HG02973 (cell line): ENCODE measurements around the gene SSH3.
"Not testable (repeated sequence)": the region's sequence is repeated elsewhere in the genome, so short reads cannot be mapped to it uniquely, and the experiment has no call there.

Experiments
- ATAC-seq: cut with Tn5 transposase; IDR thresholded peaks from one replicate; pipeline ENCODE4 v1.9.1; 2021; ENCODE audit warnings: moderate library complexity; ENCODE audit not compliant: unreplicated experiment

SSH3 gene

DNA sequence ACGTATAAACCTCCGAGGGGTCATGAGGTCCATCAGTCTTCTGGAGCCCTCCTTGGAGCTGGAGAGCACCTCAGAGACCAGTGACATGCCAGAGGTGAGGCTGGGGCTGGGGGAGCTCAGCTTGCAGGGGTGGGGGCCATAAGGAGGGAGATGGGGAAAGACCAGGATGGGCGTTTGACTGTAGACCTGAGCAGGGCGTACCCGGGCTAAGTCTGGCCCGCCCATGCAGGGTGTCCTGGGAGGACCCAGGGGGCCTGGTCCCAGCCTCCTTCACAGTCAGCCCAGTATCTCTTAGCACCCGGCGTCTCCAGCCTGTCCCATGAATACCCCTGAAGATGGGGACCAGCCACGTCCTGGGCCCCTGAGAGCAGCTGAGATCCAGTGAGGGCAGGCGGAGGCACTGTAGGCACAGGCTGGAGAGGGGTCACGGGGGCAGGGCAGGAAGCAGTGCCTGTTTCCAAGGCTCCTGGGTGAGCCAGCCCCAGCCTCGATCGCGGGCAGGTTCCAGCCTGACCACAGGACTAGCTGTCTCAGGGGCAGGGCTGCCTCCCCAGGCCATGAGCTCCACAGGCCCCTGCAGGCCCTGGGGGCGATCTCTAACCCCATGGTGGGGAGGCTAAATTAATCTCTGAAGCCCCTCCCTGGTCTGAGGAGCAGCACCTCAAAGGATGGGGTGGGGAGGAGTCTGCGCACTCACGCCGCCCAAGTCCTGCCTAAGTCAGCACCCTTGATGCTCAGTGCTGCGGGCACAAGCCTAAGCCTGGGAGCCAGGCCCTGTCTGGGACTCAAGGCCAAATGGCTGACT, 7.1 kb downstream of the SSH3 start:
- ATAC-seq: no peak

DNA sequence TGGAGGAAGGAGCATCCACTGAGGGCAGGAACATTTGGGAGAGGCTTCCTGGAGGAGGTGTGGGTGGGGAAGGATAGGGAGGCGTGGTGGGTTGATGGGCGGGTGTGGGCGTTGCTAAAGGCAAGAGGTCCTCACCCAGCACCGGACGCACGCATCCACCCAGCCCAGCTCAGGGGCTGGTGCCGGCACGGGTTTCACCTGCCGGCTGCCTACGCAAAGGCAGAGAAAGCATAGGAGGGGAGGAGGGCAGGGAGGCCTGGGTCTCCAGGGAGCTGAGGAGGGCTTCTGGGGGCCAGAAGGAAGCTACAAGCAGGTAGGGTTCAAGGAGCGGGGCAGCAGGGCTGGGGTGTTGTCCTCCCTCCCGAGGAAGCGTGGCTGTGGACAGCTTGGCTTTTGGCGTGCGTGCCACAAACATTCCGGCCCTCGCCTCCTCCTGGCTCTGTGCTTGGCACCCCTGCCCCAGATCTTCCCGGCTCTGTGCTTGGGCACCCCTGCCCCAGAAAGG, 7.8 kb downstream of the SSH3 start:
- no peak for ATAC-seq

DNA sequence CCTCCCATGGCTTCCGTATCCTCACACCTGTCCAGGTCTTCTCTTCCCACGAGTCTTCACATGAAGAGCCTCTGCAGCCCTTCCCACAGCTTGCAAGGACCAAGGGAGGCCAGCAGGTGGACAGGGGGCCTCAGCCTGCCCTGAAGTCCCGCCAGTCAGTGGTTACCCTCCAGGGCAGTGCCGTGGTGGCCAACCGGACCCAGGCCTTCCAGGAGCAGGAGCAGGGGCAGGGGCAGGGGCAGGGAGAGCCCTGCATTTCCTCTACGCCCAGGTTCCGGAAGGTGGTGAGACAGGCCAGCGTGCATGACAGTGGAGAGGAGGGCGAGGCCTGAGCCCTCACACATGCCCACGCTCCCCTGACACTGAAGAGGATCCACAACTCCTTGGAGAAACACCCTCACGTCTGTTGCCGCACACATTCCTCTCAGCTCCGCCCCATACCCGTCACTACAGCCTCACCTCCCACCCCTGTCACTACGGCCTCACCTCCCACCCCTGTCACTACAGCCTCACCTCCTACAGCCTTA, 8.3 kb downstream of the SSH3 start:
- ATAC-seq: no peak

DNA sequence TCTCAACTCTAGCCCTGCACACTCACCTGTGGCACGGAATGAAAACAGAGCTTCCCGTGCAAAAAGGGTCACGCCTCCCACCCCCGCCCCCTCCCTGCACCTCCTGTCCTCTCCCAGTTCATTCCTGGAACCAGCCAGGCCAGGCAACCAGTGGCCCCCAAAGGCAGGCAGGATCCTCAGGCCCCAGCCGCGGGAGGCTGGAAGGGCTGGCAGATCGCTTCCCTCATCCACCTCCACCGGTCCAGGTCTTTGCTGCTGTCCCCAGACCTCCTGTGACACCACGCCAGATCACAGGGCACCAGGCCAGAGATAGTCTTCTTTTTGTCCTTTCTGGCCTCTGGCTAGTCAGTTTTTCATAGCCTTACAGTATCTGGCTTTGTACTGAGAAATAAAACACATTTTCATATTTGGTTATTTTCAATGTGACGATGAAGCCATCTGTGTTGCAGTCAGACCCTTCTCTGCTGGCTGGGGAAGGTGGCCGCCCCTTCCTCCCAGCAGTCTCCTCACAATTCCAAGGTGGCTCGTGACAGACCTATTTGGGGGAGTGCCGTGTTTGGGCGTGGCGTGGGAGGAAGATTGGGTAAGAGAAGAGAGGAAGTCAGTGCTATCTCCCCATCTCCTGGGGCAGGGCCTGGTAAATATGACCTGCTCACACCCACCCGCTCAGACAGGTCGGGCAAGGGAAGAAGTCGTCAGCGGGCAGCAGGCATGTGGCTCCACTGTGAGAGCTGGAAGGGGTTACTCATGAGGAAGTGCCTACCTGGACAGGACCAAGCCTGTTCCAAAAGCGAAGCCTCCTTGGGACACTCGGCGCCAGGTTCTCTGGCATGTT, 9.1 kb downstream of the SSH3 start:
- ATAC-seq: no peak

DNA sequence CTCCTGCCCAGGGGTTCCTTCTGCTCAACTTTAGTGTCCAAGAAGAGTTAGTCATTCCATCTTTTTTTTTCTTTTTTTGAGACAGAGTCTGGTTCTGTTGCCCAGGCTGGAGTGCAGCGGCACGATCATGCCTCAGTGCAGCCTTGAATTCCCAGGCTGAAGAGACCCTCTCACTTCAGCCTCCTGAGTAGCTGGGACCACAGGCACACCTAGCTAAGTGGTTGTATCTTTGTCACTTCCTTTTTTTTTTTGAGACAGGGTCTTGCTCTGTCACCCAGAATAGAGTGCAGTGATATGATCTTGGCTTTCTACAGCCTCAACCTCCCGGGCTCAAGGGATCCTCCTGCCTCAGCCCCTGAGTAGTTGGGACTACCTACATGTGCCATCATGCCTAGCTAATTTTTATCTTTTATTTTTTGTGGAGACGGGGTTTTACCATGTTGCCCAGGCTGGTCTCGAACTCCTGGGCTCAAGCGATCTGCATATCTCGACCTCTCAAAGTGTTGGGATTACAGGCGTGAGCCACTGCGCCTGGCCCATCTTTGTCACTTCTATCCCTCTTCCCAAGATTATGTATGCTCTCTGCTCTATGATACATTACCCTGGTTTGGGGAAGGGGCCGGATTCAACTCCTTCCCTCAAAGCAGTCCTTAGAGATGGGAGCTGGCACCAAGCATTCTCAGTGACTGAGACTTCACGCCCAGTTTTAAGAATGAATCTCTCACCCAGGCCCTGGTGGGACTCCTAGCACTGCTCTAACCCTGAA, 10.0 kb downstream of the SSH3 start:
- ATAC-seq: no peak

DNA sequence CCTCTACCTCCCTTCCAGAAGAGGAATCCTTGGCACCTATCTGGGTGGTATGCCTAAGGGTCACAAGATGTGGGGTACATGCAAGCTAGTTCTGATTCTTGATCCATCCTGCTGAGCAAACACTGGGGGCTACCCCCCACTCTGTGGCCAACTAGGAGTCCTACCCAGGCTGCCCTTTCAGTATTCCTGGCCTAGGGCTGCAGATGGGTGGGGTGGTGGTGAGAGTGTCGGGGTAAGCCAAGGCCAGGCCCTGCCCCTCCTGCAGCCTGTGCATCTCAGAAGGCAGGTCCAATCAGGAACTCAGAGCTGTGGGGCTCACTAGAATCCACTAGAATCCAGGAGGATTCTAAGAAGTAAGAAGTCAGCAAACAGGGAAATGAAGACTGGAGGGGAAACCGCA, 10.9 kb downstream of the SSH3 start:
- ATAC-seq: no peak

DNA sequence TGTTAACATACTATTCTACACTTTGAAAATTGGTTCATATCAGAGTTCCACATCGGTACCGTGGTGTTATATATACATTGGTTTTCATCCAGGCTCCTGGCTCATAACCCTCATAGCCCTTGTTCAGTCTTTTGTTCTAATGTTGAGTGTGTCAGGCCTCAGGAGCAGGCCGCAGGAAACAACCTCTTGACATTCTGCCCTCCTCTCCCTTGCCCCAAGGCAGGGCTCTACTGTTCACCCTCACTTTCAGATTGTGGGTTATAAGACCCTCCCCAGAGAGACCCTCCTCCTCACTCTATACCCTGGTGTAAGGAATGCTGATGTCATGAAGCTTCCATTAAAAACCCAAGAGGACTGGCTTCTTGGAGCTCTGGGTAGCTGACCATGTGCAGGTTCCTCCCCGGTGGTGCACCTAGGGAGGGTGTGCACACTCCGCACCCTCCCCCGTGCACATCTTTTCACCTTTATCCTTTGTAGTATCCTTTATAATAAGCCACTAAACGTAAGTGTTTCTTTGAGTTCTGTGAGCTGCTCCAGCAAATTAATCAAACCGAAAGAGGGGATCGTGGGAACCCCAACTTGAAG, 12.1 kb downstream of the SSH3 start:
- no peak for ATAC-seq

DNA sequence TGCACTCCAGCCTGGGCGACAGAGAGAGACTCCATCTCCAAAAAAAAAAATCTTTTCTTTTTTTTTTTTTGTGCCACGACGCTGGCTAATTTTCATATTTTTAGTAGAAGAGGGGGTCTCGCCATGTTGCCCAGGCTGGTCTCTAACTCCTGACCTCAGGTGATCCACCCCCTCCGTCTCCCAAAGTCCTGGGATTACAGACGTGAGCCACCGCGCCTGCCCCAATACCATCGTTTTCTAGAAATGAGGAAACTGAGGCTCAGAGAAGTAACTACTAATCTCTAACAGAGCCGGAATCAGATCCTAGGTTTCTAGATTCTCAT, 13.5 kb downstream of the SSH3 start:
- ATAC-seq: no peak

DNA sequence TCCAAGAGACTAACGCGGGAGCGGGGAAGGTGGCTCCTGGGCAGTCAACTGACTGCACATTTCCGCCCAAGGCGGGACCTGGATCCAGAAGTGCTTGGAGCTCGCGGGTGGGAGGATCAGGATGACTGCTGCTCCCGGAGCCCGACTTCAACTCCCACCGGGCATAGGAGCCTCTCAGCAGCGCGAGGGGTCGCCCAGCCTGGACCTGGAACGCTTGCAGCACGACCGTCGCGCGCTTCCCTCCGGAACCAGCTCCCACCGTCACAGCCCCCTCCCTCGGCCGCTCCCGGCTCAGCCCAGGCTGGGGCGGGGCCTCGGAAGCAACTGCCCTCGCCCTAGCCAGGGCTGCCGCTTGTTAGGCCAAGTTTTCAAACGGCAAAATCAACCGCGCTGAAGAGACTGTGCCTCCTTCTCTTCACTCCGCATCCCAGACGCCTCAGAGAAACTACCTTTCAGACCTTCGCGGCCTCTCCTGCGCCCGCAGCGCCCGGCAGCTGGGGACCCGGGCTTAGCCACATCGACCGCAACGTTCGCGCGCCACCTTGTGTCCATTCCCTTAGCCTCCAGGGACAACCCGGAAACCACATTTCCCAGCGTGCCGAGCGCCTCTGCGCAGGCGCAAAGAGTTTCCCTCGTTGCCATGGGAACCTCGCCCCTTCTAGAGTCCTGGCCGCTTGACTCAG, 14.0 kb downstream of the SSH3 start:
- peak; percentile 70 for ATAC-seq

DNA sequence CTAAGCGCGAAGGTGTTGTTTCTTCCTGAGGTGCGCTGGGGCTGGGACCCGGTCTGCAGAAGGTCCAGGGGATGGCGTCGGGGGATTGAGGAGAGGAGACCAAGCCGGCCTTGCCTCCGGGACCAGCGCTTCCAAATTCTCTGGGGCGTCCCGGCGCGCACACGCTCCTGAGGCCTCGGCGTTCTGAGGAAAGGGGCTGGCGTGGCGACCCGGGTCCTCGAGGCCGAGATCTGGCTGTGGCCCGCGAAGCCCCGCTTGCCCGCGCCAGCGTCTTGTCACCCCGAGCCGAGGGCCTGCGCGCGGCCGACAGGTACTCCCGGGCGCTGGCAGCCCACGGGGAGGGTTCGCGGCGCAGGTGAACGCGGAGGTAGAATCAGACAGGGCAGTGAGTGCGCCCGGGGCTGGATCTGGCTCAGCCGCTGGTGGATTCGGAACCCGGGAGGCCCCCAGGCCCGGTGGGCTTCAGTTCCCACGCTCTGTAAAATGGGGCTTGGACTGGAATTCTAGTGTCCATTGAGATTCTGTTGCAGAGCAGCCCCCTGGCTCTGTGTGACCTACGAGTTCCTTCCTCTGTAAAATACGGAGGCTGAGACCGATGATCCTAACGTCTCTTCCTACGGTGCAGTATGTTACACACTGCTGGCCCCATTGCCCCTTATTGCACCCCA, 14.7 kb downstream of the SSH3 start:
- ATAC-seq: peak; percentile 14

DNA sequence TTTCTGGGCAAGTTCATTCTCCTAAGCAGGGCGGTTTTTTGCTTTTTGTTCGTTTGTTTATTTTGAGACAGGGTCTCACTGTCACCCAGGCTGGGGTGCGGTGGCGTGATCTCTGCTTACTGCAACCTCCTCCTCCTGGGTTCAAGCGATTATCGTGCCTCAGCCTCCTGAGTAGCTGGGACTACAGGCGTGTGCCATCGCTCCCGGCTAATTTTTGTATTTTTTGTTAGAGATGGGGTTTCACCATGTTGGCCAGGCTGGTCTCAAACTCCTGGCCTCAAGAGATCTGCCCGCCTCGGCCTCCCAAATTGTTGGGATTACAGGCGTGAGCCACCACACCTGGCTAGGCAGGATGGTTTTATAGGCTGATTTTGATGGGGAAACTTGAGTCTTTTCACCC, 15.5 kb downstream of the SSH3 start:
- not testable (repeated sequence) for ATAC-seq

DNA sequence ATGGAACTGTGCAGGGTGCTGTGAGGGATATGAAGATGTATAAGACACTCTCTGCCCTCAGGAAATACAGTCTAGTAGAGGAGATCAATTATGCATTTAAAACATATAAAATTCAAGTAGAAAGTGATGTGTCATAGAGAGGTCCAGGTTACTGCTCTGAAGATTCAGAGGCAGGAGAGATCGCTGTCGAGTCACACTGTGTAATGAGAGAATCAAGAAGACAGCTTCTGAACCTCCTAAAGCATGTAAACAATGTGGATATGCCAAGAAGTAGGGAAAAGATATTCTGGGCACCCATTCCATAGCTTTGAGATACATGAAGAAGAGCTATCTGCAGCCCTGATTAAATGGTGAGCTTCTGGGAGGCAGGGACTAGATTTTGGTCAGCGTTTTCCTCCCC, 16.7 kb downstream of the SSH3 start:
- no peak for ATAC-seq

DNA sequence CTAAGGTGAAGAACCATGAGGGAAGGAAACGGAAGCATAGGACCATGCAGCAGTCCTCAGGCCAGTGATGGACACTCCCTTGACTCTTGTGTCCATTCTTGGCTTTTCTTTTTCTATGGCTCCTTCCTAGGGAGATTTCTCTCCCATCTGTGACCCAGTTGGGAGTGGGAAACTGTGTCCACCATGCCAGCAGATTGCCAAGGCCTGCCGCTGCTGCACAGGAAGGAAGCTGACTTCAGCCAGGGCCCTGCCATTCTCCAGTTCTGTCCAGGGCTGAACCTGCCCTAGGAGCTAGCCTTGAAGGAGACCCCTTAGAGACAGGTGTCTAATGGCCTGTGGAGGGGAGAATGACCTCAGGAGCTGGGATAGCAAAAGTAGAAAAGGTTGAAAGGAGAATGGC, 17.4 kb downstream of the SSH3 start:
- ATAC-seq: no peak

DNA sequence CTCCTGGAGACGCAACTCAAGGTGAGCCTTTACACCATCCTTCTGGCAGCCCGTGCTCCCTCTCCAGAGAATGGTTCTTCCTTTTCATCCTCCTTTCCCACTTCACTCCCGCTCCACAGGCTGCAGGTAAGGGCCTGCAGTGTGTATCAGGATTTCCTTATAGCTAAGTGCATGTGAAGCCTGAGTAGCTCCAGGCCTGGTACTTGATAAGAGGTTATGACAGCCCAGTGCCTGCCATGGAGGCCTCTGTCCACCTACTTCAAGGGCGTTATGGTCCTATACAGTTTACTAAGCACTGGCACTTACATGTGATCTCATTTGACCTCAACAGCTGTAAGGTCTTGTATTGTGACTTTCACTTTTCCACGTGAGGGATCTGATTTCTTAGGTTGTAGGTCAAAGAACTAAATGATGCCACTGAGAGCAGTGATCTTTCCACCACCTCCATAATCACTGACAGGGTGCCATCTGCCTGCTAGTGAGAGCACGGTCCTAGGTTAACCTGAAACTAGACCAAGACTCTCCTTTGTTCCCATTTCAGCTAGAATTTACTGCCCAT, 18.1 kb downstream of the SSH3 start:
- no peak for ATAC-seq

DNA sequence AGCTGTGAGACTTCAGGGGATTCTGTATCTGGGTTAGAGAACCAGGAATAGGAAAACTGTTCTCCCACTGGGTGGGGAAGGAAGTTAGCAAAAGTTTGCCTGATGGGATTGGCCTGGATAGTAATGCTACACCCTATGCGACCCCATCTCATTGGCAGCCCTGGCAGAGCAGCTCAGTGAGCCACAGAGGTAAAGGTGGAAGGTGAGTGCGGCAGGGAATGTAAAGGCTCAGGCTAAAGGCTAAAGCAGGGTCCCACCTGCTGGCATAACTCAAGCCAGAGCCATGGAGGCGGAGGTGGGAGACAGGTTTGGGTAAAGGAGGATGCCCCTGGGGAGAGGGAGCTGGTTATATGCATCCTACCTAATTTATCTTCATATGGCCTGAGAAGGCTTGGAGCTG, 18.7 kb downstream of the SSH3 start:
- no peak for ATAC-seq

DNA sequence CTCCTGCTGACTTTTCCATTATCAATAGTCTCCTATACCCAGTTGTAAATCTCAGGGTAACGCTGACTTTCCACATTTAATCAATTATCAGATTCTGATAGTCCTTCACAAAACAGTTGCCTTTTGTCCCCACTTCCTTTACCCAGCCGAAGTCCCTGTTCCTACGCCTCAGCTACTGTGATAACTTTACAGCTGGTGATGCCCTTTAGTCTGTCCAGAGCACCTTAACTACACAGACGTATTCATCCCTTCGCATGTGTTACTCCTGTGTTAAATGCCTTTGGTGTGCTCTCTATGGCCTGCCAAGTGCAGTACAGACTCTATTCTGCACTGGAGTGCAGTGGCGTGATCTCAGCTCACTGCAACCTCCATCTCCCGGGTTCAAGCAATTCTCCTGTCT, 20.2 kb downstream of the SSH3 start:
- no peak for ATAC-seq

DNA sequence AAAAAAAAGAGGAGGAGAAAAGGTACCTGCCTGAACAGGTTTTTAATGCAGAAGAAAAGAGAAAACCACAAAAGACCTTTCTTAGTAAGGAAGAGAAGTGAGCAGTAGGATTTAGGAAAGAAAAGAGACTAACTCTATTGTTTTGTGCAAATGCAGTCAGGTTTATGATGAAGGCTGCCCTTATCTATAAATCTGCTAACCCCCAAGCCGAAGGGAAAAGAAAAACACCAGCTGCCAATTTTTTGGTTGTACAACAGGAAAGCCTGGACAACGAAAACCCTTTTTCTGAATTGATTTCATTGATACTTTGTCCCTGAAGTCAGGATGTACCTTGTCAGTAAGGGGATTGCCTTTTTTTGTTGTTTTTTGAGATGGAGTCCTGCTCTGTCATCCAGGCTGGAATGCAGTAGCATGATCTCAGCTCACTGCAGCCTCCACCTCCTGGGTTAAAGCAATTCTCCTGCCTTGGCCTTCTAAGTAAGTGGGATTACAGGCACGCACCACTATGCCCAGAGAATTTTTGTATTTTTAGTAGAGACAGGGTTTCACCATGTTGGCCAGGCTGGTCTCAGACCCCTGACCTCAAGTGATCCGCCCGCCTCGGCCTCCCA, 28.9 kb downstream of the SSH3 start:
- no peak for ATAC-seq

DNA sequence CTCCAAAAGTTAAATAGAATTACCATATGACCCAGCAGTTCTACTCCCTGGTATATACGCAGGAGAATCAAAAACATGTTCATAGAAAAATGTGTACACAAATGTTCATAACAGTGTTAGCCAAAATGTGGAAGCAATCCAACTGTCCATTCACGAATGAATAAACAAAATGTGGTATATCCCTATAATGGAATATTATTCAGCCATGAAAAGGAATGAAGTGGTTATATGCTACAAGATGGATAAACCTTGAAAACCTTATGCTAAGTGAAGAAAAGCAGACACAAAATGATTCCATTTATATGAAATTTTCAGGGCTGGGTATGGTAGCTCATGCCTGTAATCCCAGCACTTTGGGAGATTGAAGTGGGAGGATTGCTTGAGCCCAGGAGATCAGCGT, 33.9 kb downstream of the SSH3 start:
- no peak for ATAC-seq

DNA sequence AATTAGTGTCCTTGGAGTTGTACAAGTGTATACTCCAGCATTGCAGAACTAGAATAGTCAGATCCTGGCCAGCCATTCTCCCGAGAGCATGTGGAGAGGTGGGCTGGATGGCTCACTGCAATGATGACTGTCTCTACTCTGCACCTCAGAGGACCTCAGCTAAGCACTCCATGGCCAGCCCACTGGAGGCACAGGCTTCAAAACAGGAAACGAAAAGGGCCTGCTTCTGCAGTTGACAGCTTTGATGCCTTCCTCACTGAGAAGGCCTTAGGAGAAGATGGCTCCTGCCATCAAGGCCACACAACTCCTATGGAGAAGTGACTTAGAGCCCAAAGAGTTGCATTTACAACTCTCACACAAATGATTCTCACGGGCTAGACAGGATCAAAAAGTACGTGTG, 40.9 kb downstream of the SSH3 start:
- no peak for ATAC-seq
